ENCODE data around the gene CKB.

CKB gene

GRCh38 chr14:103488960-103489359, 33.7 kb downstream of the CKB start:
- no peak overlapping the region for H3K4me3 ChIP-seq (ENCODE audit: severe bottlenecking)
- H3K27ac ChIP-seq (ENCODE audit: poor library complexity, severe bottlenecking), result no peak overlapping the region
- peaks cover 95% of the 10 kb centered on the region for H3K36me3 ChIP-seq (ENCODE audit: low read depth)
- peaks cover 2% of the 10 kb centered on the region for H3K4me1 ChIP-seq (ENCODE audit: insufficient read depth, poor library complexity, severe bottlenecking)
- no peak for ATAC-seq (ENCODE audit: low read depth)
- TF ChIP-seq, protein P1, sequence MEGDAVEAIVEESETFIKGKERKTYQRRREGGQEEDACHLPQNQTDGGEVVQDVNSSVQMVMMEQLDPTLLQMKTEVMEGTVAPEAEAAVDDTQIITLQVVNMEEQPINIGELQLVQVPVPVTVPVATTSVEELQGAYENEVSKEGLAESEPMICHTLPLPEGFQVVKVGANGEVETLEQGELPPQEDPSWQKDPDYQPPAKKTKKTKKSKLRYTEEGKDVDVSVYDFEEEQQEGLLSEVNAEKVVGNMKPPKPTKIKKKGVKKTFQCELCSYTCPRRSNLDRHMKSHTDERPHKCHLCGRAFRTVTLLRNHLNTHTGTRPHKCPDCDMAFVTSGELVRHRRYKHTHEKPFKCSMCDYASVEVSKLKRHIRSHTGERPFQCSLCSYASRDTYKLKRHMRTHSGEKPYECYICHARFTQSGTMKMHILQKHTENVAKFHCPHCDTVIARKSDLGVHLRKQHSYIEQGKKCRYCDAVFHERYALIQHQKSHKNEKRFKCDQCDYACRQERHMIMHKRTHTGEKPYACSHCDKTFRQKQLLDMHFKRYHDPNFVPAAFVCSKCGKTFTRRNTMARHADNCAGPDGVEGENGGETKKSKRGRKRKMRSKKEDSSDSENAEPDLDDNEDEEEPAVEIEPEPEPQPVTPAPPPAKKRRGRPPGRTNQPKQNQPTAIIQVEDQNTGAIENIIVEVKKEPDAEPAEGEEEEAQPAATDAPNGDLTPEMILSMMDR (IDR thresholded peaks at IDR 0.05; ENCODE audit: poor library complexity, severe bottlenecking), result no peak
- no peak for DNase-seq (ENCODE audit: low spot score)
- H3K9me3 ChIP-seq (ENCODE audit: severe bottlenecking), result no peaks in the 10 kb centered on the region
- no peaks in the 10 kb centered on the region for H3K27me3 ChIP-seq (ENCODE audit: insufficient read depth, poor library complexity, severe bottlenecking)

GRCh38 chr14:103488071-103488470, 34.6 kb downstream of the CKB start:
- TF ChIP-seq, protein P1 (IDR thresholded peaks at IDR 0.05; ENCODE audit: poor library complexity, severe bottlenecking), result no peak
- H3K27ac ChIP-seq (ENCODE audit: poor library complexity, severe bottlenecking), result no peak overlapping the region
- H3K27me3 ChIP-seq (ENCODE audit: insufficient read depth, poor library complexity, severe bottlenecking), result no peaks in the 10 kb centered on the region
- H3K36me3 ChIP-seq (ENCODE audit: low read depth), result peaks cover 93% of the 10 kb centered on the region
- H3K4me1 ChIP-seq (ENCODE audit: insufficient read depth, poor library complexity, severe bottlenecking), result peaks cover 9% of the 10 kb centered on the region
- no peak for ATAC-seq (ENCODE audit: low read depth)
- DNase-seq (ENCODE audit: low spot score), result no peak
- H3K9me3 ChIP-seq (ENCODE audit: severe bottlenecking), result no peaks in the 10 kb centered on the region
- no peak overlapping the region for H3K4me3 ChIP-seq (ENCODE audit: severe bottlenecking)

DNA sequence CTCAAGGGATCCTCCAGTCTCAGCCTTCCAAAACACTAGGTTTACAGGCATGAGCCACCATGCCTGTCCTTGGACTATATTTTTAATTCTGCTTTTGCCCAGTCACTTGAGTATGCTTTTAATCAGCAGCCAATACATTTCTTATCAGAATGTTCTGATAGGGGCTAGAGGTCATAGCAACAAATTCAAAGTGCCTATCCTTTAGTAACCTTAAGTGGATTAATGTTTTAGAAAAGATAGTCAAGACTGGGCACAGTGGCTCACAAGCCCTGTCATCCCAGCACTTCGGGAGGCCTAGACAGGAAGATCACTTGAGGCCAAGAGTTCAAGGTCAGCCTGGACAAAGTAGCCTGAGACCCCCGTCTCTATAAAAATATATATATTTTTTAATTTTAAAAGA, 37.1 kb downstream of the CKB start:
- Histone ChIP-seq H3K36me3 (ENCODE audit: low read depth) (peaks cover 93% of the 10 kb centered on the region), H3K4me1 (ENCODE audit: insufficient read depth, poor library complexity, severe bottlenecking) (peaks cover 14% of the 10 kb centered on the region), H3K27me3 (ENCODE audit: insufficient read depth, poor library complexity, severe bottlenecking) (no peaks in the 10 kb centered on the region), H3K4me3 (ENCODE audit: severe bottlenecking) (no peak overlapping the region), H3K27ac (ENCODE audit: poor library complexity, severe bottlenecking) (no peak overlapping the region), H3K9me3 (ENCODE audit: severe bottlenecking) (no peaks in the 10 kb centered on the region)
- TF ChIP-seq, protein P1 (IDR thresholded peaks at IDR 0.05; ENCODE audit: poor library complexity, severe bottlenecking), result no peak
- DNase-seq (ENCODE audit: low spot score) (no peak), ATAC-seq (ENCODE audit: low read depth) (no peak)

- H3K4me3 ChIP-seq (ENCODE audit: severe bottlenecking), result no peak overlapping the region
- no peaks in the 10 kb centered on the region for H3K9me3 ChIP-seq (ENCODE audit: severe bottlenecking)
- no peaks in the 10 kb centered on the region for H3K27me3 ChIP-seq (ENCODE audit: insufficient read depth, poor library complexity, severe bottlenecking)
- TF ChIP-seq, protein P1 (IDR thresholded peaks at IDR 0.05; ENCODE audit: poor library complexity, severe bottlenecking), result no peak
- H3K27ac ChIP-seq (ENCODE audit: poor library complexity, severe bottlenecking), result peak overlapping the region; percentile 12
- peak; percentile 84 for DNase-seq (ENCODE audit: low spot score)
- H3K4me1 ChIP-seq (ENCODE audit: insufficient read depth, poor library complexity, severe bottlenecking), result peaks cover 14% of the 10 kb centered on the region
- peaks cover 93% of the 10 kb centered on the region for H3K36me3 ChIP-seq (ENCODE audit: low read depth)
- peak; percentile 92 for ATAC-seq (ENCODE audit: low read depth)
Measured at GRCh38 chr14:103483600-103483999, 39.0 kb downstream of the CKB start.

- TF ChIP-seq, protein P1 (IDR thresholded peaks at IDR 0.05; ENCODE audit: poor library complexity, severe bottlenecking), result no peak
- Histone ChIP-seq H3K4me1 (ENCODE audit: insufficient read depth, poor library complexity, severe bottlenecking) (peaks cover 14% of the 10 kb centered on the region), H3K9me3 (ENCODE audit: severe bottlenecking) (no peaks in the 10 kb centered on the region), H3K27ac (ENCODE audit: poor library complexity, severe bottlenecking) (no peak overlapping the region), H3K36me3 (ENCODE audit: low read depth) (peaks cover 88% of the 10 kb centered on the region), H3K4me3 (ENCODE audit: severe bottlenecking) (no peak overlapping the region), H3K27me3 (ENCODE audit: insufficient read depth, poor library complexity, severe bottlenecking) (no peaks in the 10 kb centered on the region)
- ATAC-seq (ENCODE audit: low read depth), result no peak
- DNase-seq (ENCODE audit: low spot score), result no peak
Measured at GRCh38 chr14:103480595-103480994, 42.0 kb downstream of the CKB start.

Measured in RWPE2 (cell line).